ENCODE data around the gene TMEM233. TPM values are rescaled to one million over a fixed set of nuclear protein-coding genes. Genes with fewer than 3 reads are reported as not detected.

TMEM233 gene
- polyA plus RNA-seq, 1 donor from 2014 or later = not detected

- TF ChIP-seq, protein P1, sequence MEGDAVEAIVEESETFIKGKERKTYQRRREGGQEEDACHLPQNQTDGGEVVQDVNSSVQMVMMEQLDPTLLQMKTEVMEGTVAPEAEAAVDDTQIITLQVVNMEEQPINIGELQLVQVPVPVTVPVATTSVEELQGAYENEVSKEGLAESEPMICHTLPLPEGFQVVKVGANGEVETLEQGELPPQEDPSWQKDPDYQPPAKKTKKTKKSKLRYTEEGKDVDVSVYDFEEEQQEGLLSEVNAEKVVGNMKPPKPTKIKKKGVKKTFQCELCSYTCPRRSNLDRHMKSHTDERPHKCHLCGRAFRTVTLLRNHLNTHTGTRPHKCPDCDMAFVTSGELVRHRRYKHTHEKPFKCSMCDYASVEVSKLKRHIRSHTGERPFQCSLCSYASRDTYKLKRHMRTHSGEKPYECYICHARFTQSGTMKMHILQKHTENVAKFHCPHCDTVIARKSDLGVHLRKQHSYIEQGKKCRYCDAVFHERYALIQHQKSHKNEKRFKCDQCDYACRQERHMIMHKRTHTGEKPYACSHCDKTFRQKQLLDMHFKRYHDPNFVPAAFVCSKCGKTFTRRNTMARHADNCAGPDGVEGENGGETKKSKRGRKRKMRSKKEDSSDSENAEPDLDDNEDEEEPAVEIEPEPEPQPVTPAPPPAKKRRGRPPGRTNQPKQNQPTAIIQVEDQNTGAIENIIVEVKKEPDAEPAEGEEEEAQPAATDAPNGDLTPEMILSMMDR (IDR thresholded peaks at IDR 0.05; ENCODE audit: poor library complexity, severe bottlenecking) = no peak
- TF ChIP-seq EP300 (conservative IDR thresholded peaks at IDR 0.05; ENCODE audit: poor library complexity, severe bottlenecking) (no peak), TAF1 (IDR thresholded peaks at IDR 0.05; ENCODE audit: low read depth) (no peak), REST (IDR thresholded peaks at IDR 0.05; ENCODE audit: borderline replicate concordance) (no peak), POLR2AphosphoS5 (IDR thresholded peaks at IDR 0.05) (no peak), RAD21 (conservative IDR thresholded peaks at IDR 0.05) (no peak), EZH2 (IDR thresholded peaks at IDR 0.05; ENCODE audit: borderline replicate concordance, insufficient read depth, low read length, poor library complexity, severe bottlenecking) (no peak), MXI1 (conservative IDR thresholded peaks at IDR 0.05; ENCODE audit: poor library complexity, severe bottlenecking) (no peak), SMC3 (conservative IDR thresholded peaks at IDR 0.05; ENCODE audit: poor library complexity) (no peak)
- Histone ChIP-seq H3K9me3 (ENCODE audit: low read length) (no peaks in the 10 kb centered on the region), H3F3A (ENCODE audit: insufficient read depth, low read length, poor library complexity, severe bottlenecking) (no peaks in the 10 kb centered on the region)
Observed at GRCh38 chr12:119627686-119628085, 34.1 kb downstream of the TMEM233 start.

GRCh38 chr12:119630223-119630780, 36.7 kb downstream of the TMEM233 start:
- H3K9ac ChIP-seq (ENCODE audit: low read length) = no peak overlapping the region
- H3F3A ChIP-seq (ENCODE audit: insufficient read depth, low read length, poor library complexity, severe bottlenecking) = no peaks in the 10 kb centered on the region
- H3K9me3 ChIP-seq (ENCODE audit: low read length) = no peaks in the 10 kb centered on the region

More at GRCh38 chr12:119627686-119628085, 34.1 kb downstream of the TMEM233 start:
- H3K79me2 ChIP-seq (replicated peaks; ENCODE audit: insufficient read depth, low read length) = no peaks in the 10 kb centered on the region
- H3K27me3 ChIP-seq (ENCODE audit: insufficient read depth, low read depth, low read length) = no peaks in the 10 kb centered on the region
- H3K9me2 ChIP-seq (ENCODE audit: insufficient read depth, low read length) = no peaks in the 10 kb centered on the region
- H2AFZ ChIP-seq (ENCODE audit: low read depth, low read length) = no peak overlapping the region
- no peak overlapping the region for H3K27ac ChIP-seq (ENCODE audit: low read length)
- H3K4me3 ChIP-seq (ENCODE audit: low read length) = no peak overlapping the region
- no peak overlapping the region for H3K9ac ChIP-seq (ENCODE audit: low read length)
- H4K20me1 ChIP-seq (ENCODE audit: insufficient read depth) = no peaks in the 10 kb centered on the region
- no peaks in the 10 kb centered on the region for H3K36me3 ChIP-seq (ENCODE audit: insufficient read depth, low read length)
- H3K4me2 ChIP-seq (ENCODE audit: low read length) = no peak overlapping the region

More at GRCh38 chr12:119630223-119630780, 36.7 kb downstream of the TMEM233 start:
- Histone ChIP-seq H3K4me2 (ENCODE audit: low read length) (no peak overlapping the region), H3K27ac (ENCODE audit: low read length) (no peak overlapping the region), H3K27me3 (ENCODE audit: insufficient read depth, low read depth, low read length) (no peaks in the 10 kb centered on the region), H2AFZ (ENCODE audit: low read depth, low read length) (no peak overlapping the region), H3K79me2 (replicated peaks; ENCODE audit: insufficient read depth, low read length) (no peaks in the 10 kb centered on the region), H3K9me2 (ENCODE audit: insufficient read depth, low read length) (no peaks in the 10 kb centered on the region), H4K20me1 (ENCODE audit: insufficient read depth) (no peaks in the 10 kb centered on the region), H3K4me3 (ENCODE audit: low read length) (peak overlapping the region; percentile 11), H3K36me3 (ENCODE audit: insufficient read depth, low read length) (no peaks in the 10 kb centered on the region)
- TF ChIP-seq RAD21 (conservative IDR thresholded peaks at IDR 0.05) (no peak), SMC3 (conservative IDR thresholded peaks at IDR 0.05; ENCODE audit: poor library complexity) (no peak), EP300 (conservative IDR thresholded peaks at IDR 0.05; ENCODE audit: poor library complexity, severe bottlenecking) (no peak), TAF1 (IDR thresholded peaks at IDR 0.05; ENCODE audit: low read depth) (no peak), EZH2 (IDR thresholded peaks at IDR 0.05; ENCODE audit: borderline replicate concordance, insufficient read depth, low read length, poor library complexity, severe bottlenecking) (no peak), REST (IDR thresholded peaks at IDR 0.05; ENCODE audit: borderline replicate concordance) (no peak), MXI1 (conservative IDR thresholded peaks at IDR 0.05; ENCODE audit: poor library complexity, severe bottlenecking) (no peak), POLR2AphosphoS5 (IDR thresholded peaks at IDR 0.05) (no peak)
- TF ChIP-seq, protein P1 (IDR thresholded peaks at IDR 0.05; ENCODE audit: poor library complexity, severe bottlenecking) = no peak
